ENCODE data around the gene NIM1K.
A peak's percentile ranks its signal among the peaks of the same experiment; 100 is the strongest.
"Not testable (repeated sequence)": the region's sequence is repeated elsewhere in the genome, so short reads cannot be mapped to it uniquely, and the experiment has no call there.

Gene NIM1K

DNA sequence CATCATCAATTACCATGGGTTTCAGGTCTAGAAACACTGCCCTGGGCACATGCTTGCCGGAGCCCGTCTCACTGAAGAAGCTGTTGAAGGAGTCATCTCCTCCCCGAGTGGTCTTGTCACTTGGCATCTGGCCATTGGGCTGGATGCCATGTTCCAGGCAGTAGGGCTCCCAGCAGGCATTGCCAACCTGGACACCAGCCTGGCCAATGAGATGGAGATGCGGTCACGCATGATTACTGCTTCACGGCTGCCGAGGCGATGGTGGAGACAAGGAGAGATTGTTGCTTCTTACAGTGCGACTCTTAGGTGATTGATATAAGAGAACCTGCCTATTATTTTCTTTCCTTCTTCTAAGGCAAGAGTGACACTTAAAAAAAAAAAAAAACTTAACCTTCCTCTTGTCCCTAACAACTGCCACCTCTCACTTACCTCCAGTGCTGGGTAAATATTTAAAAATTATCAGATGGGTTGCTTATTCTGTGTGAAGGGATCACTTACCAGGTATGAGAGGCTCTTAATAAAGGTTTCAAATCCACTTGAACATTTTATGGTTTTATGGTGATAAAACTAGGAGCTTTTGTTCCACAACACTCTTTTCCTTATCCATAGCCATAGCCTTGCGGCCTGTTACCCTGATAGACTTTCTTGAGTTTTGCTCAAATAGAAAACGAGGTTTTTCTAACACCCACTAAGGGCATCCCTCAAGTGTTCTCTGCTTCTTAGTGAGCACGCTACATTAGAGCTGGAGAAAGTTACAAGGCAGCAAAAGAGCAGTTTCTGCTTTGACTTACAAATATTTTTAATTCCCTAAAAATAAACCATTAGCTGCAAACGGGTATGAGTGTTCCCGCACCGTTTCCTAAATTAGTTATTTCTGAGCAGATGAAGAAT lies 41.2 kb downstream of the NIM1K start:
- DNase-seq, result no peak

DNA sequence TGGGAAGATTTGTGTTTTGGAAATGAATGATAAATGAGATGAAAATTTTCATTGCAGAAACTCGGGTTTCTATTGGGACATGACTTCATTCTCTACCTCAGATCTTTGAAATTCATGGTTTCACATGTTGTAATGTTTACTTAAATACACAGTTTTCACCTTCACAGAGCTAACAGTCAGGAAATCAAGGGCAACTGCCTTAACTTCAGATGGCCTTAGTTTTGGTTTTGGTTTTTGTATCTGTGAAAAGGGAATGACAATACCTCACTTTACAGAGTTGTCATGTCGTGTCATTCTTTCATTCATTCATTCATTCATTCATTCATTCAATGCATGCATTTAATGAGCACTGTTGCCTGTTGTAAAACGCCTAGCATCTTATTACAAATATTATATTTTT lies 41.9 kb downstream of the NIM1K start:
- no peak for DNase-seq

GRCh38 chr5:43236653-43237355 lies 44.8 kb downstream of the NIM1K start:
- DNase-seq, result no peak

DNA sequence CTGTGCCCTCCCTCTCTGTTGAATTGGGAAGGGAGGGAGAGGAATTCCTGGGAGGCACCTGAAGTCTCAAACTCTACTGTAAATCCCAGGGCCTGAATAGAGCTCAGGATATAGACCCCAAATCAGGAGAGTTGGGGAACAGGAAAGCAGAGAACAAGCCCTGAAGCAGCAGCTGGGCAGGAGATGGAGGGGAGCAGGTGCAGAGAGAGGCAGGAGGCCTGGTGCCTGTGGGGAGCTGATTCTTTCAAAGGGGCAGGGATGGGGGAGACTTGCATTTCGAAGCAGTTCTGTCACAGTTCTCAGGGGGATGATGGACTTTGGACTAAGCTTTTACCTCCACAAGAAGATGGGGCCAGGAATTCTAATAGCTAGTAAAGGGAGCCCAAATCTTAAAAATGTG lies 50.2 kb downstream of the NIM1K start:
- DNase-seq, result no peak

DNA sequence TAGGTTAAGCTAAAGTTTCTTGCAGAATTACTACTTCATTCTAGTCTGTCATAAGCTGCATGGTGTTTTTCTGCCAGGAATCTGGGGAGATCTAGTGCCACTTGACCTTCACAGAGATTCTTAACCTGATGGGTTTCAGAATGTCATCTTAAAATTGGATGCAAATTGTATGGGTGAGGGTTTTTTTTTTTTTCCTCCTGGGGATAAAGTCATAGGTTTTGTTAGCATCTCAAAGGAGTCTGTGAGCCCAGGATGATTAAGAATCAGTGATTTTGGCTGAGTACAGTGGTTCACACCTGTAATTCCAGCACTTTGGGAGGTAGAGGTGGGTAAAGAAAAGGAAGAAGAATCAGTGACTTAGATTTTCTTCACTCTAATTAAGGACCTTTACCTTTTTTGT lies 51.2 kb downstream of the NIM1K start:
- no peak for DNase-seq

DNA sequence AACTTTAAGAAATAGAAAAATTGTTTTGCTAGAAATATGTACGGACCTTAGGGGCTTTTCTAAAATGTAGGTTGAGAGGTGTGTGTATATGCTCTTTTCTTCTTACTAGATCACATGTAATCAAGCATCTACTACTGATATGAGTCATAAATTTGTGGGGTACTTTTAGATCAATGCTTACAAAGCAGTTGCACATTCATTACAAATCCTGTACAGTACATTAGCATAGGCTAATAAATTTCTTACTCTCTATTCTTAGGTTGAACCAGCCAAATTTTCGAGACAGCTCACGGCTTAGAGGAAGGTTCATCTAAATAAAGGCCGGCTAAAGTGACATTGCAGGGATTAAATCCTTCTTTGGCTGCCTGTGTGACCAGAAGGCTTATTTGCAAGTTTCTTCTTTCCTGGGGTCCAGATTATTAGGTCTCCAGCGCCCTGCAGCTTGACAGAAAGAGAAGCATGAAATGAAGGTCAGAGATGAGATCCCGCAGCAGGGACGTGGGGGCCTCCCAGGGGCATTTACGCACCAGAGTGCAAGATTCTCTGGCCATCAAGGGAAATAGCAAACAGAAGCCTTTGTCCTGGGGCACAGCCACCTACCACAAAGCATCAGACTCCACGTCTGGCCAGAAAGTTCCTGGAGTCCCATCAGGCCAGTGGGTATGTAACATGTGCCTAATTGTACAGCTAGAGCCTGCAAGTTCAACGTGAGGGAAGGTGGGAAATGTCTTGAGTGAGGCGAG lies 53.0 kb downstream of the NIM1K start:
- no peak for DNase-seq

DNA sequence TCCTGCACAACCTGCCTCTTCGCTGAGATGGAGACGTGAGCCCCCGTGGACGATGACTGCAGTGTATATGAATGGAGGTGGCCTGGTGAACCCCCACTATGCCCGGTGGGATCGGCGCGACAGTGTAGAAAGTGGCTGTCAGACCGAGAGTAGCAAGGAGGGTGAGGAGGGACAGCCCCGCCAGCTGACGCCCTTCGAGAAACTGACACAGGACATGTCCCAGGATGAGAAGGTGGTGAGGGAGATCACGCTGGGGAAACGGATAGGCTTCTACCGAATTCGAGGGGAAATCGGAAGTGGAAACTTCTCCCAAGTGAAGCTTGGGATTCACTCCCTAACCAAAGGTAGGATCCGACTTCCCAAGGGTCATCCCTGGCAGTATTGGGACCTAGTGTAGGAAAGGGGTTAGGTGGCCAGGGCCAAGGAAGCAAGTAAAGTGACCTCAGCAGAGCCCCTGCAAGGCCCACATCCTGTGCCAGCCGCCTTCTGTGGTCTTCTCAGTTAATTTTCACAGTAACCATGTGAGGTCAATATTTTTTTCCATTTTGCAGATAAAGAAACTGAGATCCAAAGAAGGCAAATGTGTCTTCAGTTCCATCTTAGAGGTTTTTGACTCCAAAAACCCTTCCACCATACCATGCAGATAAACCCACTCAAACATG lies 53.8 kb downstream of the NIM1K start:
- DNase-seq, result no peak

GRCh38 chr5:43251754-43252153 lies 59.7 kb downstream of the NIM1K start:
- no peak for DNase-seq

DNA sequence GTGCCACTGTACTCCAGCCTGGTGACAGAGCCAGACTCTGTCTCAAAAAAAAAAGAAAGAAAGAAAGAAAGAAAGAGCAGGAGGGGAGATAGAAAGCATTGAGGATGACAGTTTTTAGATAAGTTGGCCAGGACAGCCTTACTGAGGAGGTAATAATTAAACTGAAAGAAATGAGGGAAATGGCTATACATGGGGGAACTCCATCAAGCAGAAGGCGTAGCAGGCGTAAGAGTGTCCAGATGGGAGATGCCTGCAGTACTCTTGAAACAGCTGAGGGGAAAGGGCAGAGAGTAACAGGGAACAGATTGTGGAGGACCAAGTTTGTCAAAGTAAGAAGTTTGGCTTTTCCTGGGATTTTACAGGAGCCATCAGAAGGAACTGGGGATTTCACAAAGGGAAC lies 63.7 kb downstream of the NIM1K start:
- DNase-seq, result no peak

- no peak for DNase-seq
Measured at GRCh38 chr5:43256261-43256966, 64.4 kb downstream of the NIM1K start.

DNA sequence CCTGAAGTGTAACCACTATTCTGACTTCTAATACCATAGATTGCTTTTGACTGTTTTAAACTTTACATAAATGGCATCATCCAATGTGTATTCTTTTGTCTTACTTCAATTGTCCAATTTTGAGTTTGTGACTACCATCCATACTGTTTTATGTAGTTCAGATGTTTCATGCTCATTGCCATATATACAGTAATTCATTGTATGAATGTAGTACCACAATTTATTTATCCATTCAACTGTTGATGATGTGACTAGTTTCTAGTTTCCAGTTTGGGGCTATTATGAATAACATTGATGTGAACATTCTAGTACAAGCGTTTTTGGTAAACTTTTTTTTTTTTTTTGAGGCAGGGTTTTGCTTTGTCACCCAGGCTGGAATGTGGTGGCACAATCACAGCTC lies 66.1 kb downstream of the NIM1K start:
- no peak for DNase-seq

- not testable (repeated sequence) for DNase-seq
Measured at GRCh38 chr5:43262269-43262668, 70.2 kb downstream of the NIM1K start.

DNA sequence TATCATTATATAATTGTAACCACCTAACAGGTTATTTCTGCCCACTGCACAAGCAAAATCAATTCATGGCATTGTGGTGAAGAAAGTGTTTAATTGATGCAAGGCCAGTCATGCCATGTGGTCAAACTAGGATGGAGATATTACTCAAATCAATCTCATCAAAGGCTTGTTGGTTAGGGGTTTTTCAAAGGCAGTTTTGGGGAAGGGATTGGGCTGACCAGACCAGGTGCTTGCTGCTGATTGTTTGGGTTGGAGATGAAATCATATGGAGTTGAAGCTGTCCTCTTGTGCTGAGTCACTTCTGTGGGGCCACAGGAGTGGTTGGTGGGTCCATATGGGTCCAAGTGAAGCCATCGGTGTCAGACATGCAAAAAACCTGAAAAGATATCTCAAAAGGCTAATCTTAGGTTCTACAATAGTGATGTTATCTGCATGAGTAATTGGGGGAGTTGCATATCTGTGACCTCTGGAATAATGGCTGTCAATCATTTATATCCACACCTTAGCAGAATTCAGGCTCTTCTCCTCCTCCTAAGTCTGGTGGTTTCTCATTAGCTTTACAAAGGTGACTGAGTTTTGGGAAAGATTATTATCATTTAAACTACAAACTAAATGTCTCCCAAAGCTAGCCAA lies 76.3 kb downstream of the NIM1K start:
- no peak for DNase-seq

DNA sequence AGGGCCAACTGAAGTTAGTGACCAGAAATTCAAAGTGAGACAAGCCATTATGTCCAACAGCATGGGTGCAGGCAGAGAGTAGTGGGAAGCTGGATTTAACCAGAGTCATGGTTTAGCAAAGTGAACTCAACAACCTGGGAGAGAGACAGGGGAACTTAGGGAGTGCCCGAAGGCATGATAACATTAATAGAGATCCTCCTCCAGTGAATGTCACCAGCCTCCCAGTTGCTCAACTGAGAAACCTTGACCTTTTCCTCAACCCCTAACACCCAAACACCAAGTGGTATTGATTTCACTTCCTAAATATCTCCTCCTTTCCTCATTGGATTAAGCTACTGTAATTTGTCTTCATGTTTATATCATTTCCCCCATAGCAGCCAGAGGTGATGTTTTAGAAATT lies 78.6 kb downstream of the NIM1K start:
- DNase-seq, result no peak

DNA sequence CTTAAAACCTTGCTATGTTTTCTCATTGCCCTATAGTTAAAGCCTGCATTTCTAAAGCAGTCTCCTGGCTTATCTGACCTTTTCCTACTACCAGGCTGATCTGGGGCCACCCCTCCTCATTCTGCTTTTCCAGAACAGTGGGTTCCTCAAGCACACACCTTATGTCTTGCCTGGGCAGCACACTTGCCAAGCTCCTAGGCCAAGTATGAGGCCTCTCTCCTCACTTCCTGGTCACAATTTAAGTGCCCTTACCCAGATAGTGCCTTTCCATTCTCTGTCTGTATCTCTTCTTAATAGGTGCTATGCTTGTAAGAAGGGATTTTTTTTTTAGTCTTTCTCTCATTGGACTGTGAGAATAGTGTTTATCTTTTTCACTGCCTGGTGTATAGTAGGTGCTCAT lies 81.5 kb downstream of the NIM1K start:
- no peak for DNase-seq

DNA sequence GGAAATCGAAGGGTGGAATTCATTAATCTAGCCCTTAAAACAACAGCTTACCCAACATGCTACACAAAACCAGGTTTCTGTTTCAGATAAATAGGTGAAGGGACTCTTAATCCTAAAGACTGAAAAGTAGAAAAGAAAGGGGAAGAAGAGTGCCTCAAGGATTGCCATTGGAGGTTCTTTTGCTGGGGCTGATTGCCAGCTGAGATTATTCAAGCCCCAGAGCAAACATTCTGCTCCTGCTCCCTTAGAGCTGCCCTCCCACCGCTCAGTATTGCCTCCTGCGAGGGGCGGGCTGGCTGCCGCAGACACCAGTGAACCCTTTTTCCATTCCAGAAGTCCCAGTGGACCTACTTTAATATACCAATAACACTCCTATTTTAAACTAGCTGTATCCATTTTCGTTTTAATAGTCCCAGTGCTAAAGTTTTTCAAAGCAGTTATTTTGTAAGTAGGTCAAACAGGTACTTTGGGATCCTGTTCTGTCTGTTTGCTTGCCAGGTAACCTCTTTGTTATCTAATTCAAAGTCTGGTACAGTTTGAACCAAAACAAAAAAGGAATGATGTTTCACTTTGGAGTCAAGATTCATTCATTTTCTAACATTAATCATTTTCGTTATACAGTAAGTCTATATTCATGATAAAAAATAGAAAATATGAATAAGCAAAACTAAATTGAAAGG lies 82.5 kb downstream of the NIM1K start:
- DNase-seq, result no peak

DNA sequence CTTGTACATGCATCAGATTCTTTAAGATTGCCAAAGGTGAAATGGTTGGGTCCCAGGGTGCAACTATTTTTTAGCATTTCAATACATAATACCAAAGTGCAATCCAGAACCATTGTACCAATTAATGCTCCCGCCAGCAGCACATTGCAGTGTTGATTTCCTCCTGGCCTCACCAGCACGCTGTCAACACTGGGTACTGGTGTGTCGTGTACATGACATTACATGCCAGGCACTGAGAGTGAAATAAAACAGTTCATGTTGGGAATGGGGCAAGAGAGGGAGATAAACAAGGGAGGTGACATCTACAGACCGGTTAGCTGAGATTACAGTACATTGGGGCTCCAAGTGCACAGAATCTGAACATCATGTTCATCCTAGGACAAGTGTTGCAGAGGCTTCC lies 83.4 kb downstream of the NIM1K start:
- DNase-seq, result no peak

- no peak for DNase-seq
Measured at GRCh38 chr5:43279548-43280274, 87.7 kb downstream of the NIM1K start.

DNA sequence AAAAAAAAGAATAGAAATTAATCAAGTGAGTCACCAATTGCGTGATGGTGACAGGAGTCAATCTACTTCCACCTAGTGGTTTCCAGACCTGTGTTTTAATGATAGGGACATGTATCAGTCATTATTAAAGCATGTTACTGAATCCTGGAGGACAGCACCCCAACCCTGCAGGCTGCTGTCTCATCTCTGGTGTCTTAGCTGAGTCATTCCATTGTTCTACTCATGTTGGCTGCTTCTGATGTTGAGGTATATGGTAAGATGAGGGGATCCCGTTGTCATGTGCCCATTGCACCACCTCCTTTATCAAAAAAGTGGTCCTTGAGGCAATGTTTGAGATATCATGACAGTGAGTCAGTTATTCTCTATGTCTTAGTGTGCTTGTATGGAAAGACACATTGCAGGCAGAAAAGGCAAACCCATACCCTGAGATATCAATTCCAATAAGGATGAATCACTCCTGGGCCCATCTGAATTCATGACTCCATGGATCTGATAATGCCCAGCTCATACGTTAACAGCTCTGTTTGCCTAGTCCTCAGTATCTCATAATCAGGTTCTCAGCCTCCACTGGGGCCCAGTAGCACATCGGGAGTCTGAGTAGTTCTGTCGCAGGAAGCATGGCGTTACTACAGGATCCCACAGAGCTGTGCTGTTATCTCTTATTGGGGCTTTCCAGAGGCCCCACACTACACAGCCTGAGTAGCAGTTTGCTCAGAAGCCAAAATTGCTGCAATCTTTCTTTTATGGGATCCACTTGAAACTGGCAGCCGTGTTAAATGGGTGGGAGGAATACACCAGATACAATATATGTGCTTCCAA lies 90.0 kb downstream of the NIM1K start:
- no peak for DNase-seq

DNA sequence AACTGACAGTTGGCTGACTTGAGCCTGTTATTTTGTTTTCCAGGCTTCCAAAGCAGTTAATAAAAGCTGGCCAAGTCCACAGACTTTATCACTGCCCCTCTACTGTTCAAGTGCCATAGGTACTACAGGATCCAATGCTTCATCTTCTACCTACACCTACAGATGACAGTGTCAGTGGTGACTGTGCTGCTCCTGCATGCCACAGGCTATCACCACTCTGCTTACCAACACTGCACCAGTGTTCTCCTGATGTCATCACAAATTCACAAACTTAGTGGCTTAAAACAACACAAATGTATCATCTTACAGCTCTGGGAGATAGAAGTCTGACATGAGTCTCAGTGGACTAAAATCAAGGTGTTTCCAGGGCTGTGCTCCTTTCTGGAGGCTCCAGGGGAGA lies 94.6 kb downstream of the NIM1K start:
- DNase-seq, result peak; percentile 45
